Thyroid gland (tissue), 4 donors: Measurements from ENCODE around the gene POLR1C. TPM values are rescaled to one million over a fixed set of nuclear protein-coding genes. Genes with fewer than 3 reads are reported as not detected.

Experiments used
- DNase-seq, 2 donors: peaks; one replicate each; pipeline ENCODE4 v3.0.0-alpha.2; 2019
- H3K27ac ChIP-seq, 3 donors: fragments of 200-600 bp; sonication (generic); 1 replicate in 2 of 3; 2 replicates in 1 of 3; pipeline ENCODE4 v1.5.1; 2016 to 2019; ENCODE audit warnings: mild to moderate bottlenecking in 1 of 3, moderate library complexity in 1 of 3
- H3K27me3 ChIP-seq: fragments of 200-600 bp; sonication (generic); one replicate; pipeline ENCODE4 v1.5.1; 2019
- H3K36me3 ChIP-seq, 2 donors: fragments of 200-600 bp; sonication (generic); one replicate each; pipeline ENCODE4 v1.5.1; 2016 to 2019
- H3K4me1 ChIP-seq, 2 donors: fragments of 200-600 bp; sonication (generic); one replicate each; pipeline ENCODE4 v1.5.1; 2017 to 2019
- H3K4me3 ChIP-seq, 3 donors: fragments of 200-600 bp; sonication (generic); replicated peaks in 1 of 3; 1 replicate in 2 of 3; 2 replicates in 1 of 3; pipeline ENCODE4 v1.5.1; 2016; ENCODE audit warnings: mild to moderate bottlenecking in 1 of 3
- H3K9me3 ChIP-seq: fragments of 200-600 bp; sonication (generic); one replicate; pipeline ENCODE4 v1.5.1; 2017
- POLR2A ChIP-seq, 2 donors: fragments of 450-650 bp; IDR thresholded peaks; one replicate each; pipeline ENCODE4 v1.6.1; 2017; ENCODE audit warnings: antibody characterized with exemption in 2 of 2, mild to moderate bottlenecking in 2 of 2, moderate library complexity in 1 of 2
- WGBS, 2 donors: methylation state at CpG; one replicate each; pipeline ENCODE4 v1.1.5; 2017; 5-methylcytosine and 5-hydroxymethylcytosine counted together
- intact Hi-C: fragments of 100-400 bp; cut with DNase I; formaldehyde crosslinking; loops from one replicate; pipeline ENCODE4 v1.15.1; 2023
- small RNA-seq: library from RNA; depleted of rRNA; stranded (forward); fragments of <200 nt; gene quantifications from one replicate; pipeline ENCODE3, GENCODE V24; 2016
- total RNA-seq, 4 donors: library from RNA; depleted of rRNA; stranded (reverse); fragments of >200 nt; gene quantifications; one replicate each; pipeline ENCODE4 v1.2.3, GENCODE V29; 2016
- TF ChIP-seq, protein P1 (sequence below), 6 experiments: fragments of 200-600 bp in 3 of 6; fragments of 450-650 bp in 3 of 6; sonication (generic) in 3 of 6; IDR thresholded peaks; one replicate each; pipeline ENCODE4 v1.5.1; 2016 to 2019; ENCODE audit warnings: antibody characterized with exemption in 6 of 6, mild to moderate bottlenecking in 2 of 6, inconsistent platforms in 1 of 6, moderate library complexity in 1 of 6

POLR1C gene
- total RNA-seq, 4 donors from 2014 or later: 27.6 to 41.9 (median 38.2) TPM

DNA sequence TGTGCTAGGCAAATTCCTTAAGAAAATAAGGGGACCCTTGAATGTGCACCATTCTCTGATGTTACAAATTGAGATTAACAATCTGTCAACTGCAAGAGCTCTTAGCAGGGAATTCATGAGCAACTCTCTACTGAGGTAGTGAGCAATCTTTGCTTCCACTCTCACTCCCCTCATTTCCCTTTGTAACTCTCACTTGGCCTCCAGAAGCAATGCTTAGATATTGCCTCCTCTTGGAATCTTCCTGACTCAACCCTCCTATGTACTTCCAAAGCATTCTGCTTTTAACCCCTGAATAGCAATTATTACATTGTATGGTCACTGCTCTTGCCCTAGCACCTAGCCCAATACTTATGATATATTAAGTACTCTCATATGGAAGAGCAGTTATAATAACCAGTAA is 42.4 kb downstream of the POLR1C start:
- intact Hi-C loops: no loop called here
- H3K9me3 ChIP-seq: no peaks in the 10 kb centered on the region
- H3K27ac ChIP-seq: no peak overlapping the region
- H3K4me3 ChIP-seq: no peak overlapping the region
- TF ChIP-seq, protein P1, sequence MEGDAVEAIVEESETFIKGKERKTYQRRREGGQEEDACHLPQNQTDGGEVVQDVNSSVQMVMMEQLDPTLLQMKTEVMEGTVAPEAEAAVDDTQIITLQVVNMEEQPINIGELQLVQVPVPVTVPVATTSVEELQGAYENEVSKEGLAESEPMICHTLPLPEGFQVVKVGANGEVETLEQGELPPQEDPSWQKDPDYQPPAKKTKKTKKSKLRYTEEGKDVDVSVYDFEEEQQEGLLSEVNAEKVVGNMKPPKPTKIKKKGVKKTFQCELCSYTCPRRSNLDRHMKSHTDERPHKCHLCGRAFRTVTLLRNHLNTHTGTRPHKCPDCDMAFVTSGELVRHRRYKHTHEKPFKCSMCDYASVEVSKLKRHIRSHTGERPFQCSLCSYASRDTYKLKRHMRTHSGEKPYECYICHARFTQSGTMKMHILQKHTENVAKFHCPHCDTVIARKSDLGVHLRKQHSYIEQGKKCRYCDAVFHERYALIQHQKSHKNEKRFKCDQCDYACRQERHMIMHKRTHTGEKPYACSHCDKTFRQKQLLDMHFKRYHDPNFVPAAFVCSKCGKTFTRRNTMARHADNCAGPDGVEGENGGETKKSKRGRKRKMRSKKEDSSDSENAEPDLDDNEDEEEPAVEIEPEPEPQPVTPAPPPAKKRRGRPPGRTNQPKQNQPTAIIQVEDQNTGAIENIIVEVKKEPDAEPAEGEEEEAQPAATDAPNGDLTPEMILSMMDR (IDR thresholded peaks at IDR 0.05): no peak
- no peak for TF ChIP-seq POLR2A (IDR thresholded peaks at IDR 0.05)
- no peak for DNase-seq
- no peaks in the 10 kb centered on the region for H3K4me1 ChIP-seq
- peaks cover 41 to 75% of the 10 kb centered on the region in 2 donors for H3K36me3 ChIP-seq
- H3K27me3 ChIP-seq: no peaks in the 10 kb centered on the region

DNA sequence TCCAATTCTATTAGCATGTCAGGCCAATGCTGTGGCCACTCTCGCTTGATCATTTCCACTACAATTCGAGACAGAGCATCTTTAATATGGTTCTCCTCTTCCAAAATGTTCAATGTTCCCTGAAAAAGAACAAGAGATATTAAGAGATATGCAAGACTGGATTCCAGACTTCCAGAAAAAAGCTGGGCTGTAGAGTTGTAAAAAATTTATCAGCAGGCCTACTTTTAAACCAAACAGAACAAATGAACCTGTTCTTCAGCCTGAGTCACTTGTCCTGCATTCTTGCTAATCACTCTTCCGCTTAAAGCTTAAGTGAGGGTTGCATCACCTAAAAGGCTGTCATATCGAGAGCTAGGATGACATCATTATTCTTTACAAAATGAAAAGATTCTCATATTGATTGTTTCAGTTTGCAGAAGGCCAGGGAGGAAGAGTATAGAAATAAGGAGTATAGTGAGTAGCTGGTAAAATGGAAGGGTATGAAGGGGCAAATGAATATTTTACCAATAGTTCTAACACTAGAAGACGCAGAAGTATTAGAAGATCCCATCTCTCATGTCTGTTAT is 54.1 kb downstream of the POLR1C start:
- 56 to 58% methylated on average over 5 of the region's 5 CpGs for WGBS, 2 donors
- Histone ChIP-seq H3K4me3 (no peak overlapping the region), H3K9me3 (no peaks in the 10 kb centered on the region), H3K36me3 (peaks cover 14 to 26% of the 10 kb centered on the region in 2 donors), H3K4me1 (peaks cover 18 to 19% of the 10 kb centered on the region in 2 donors), H3K27ac (peak overlapping the region; percentile 62 to 87 (median 64)), H3K27me3 (no peaks in the 10 kb centered on the region)
- peak in 1 of 2 donors; percentile 15 for DNase-seq
- intact Hi-C loops: loop anchor here (5.0 kb wide), 1 partner anchor 49 kb away; no protein-coding TSS in a partner anchor
- no peak for TF ChIP-seq POLR2A (IDR thresholded peaks at IDR 0.05)
- TF ChIP-seq, protein P1 (IDR thresholded peaks at IDR 0.05): no peak

Small RNAs within 50 kb of the gene (small RNA-seq; reads per million reads assigned to genes)
- gene RF00426 (not detected), gene RNU6-1113P (not detected)

Other genes with a start within 250 kb of the POLR1C start
- gene SLC22A7, start 218.8 kb upstream of the POLR1C start, total RNA-seq: not detected
- under 1 TPM in 2 of 4 donors, not detected in 2; 0.45 to 0.93 TPM for gene CRIP3, start 208.3 kb upstream of the POLR1C start, total RNA-seq
- 10 to 100 TPM; 32.4 to 84.6 (median 37.5) TPM for gene ZNF318, start 147.4 kb upstream of the POLR1C start, total RNA-seq
- 10 to 100 TPM; 10.5 to 24.3 (median 19.3) TPM for gene ABCC10, start 89.5 kb upstream of the POLR1C start, total RNA-seq
- gene DLK2, start 61.5 kb upstream of the POLR1C start, total RNA-seq: 1 to 10 TPM in 2 of 4 donors, under 1 TPM in 1, not detected in 1; 0.89 to 1.3 (median 1.3) TPM
- gene TJAP1, start 39.5 kb upstream of the POLR1C start, total RNA-seq: 10 to 100 TPM; 23.2 to 42.4 (median 34.4) TPM
- 1 to 10 TPM in 3 of 4 donors, under 1 TPM in 1; 0.67 to 2.0 (median 1.6) TPM for gene LRRC73, start 6.7 kb upstream of the POLR1C start, total RNA-seq
- gene YIPF3, start 163 bp upstream of the POLR1C start, total RNA-seq: 100 to 1,000 TPM; 126 to 145 (median 128) TPM
- gene XPO5, start 58.9 kb downstream of the POLR1C start, total RNA-seq: 10 to 100 TPM; 22.2 to 58.6 (median 32.9) TPM
- gene POLH, start 59.1 kb downstream of the POLR1C start, total RNA-seq: 10 to 100 TPM; 14.8 to 19.5 (median 15.2) TPM
- gene GTPBP2, start 112.2 kb downstream of the POLR1C start, total RNA-seq: 10 to 100 TPM; 50.2 to 65.8 (median 58.1) TPM
- gene MAD2L1BP, start 118.8 kb downstream of the POLR1C start, total RNA-seq: 10 to 100 TPM; 15.9 to 54.8 (median 20.4) TPM
- gene RSPH9, start 127.9 kb downstream of the POLR1C start, total RNA-seq: under 1 TPM in 1 of 4 donors, not detected in 3; 0.13 TPM
- 10 to 100 TPM; 26.3 to 61.1 (median 45.1) TPM for gene MRPS18A, start 170.7 kb downstream of the POLR1C start, total RNA-seq